Germinal center (tissue), 1 donor: ENCODE data around the gene SNX14.
A peak's percentile ranks its signal among the peaks of the same experiment; 100 is the strongest.

Experiments used
- DNase-seq: peaks from one replicate; pipeline ENCODE4 v3.0.0; 2012; ENCODE audit warnings: mixed read lengths, low spot score

Gene SNX14

GRCh38 chr6:85506441-85507093, 87.1 kb downstream of the SNX14 start:
- DNase-seq: no peak

- no peak for DNase-seq
These were observed 94.9 kb downstream of the SNX14 start for GRCh38 chr6:85498596-85499258.

GRCh38 chr6:85496856-85497255, 96.8 kb downstream of the SNX14 start:
- DNase-seq: no peak

- DNase-seq: no peak
These were observed 97.6 kb downstream of the SNX14 start for GRCh38 chr6:85496009-85496579.

- DNase-seq: no peak
These were observed 98.8 kb downstream of the SNX14 start for GRCh38 chr6:85494547-85495536.

- DNase-seq: no peak
These were observed 100.3 kb downstream of the SNX14 start for GRCh38 chr6:85493389-85493788.

- DNase-seq: no peak
These were observed 103.0 kb downstream of the SNX14 start for GRCh38 chr6:85490516-85491248.

- DNase-seq: no peak
These were observed 108.7 kb downstream of the SNX14 start for GRCh38 chr6:85484948-85485347.

- no peak for DNase-seq
These were observed 109.8 kb downstream of the SNX14 start for GRCh38 chr6:85483846-85484245.

- DNase-seq: peak; percentile 55
These were observed 110.6 kb downstream of the SNX14 start for GRCh38 chr6:85482905-85483700.

- DNase-seq: no peak
These were observed 111.3 kb downstream of the SNX14 start for GRCh38 chr6:85482206-85482904.

GRCh38 chr6:85479208-85479607, 114.5 kb downstream of the SNX14 start:
- DNase-seq: no peak

- DNase-seq: no peak
These were observed 117.1 kb downstream of the SNX14 start for GRCh38 chr6:85476532-85476931.

GRCh38 chr6:85473748-85474147, 119.9 kb downstream of the SNX14 start:
- no peak for DNase-seq

- no peak for DNase-seq
These were observed 120.9 kb downstream of the SNX14 start for GRCh38 chr6:85472744-85473143.

GRCh38 chr6:85470023-85470410, 123.6 kb downstream of the SNX14 start:
- DNase-seq: no peak

GRCh38 chr6:85469276-85470022, 124.2 kb downstream of the SNX14 start:
- DNase-seq: no peak

- DNase-seq: no peak
These were observed 125.3 kb downstream of the SNX14 start for GRCh38 chr6:85468326-85468725.

- DNase-seq: no peak
These were observed 127.9 kb downstream of the SNX14 start for GRCh38 chr6:85465762-85466161.
